NOMO-1 (cell line): ENCODE data around the gene ATP5ME.
"Not testable (repeated sequence)": the region's sequence is repeated elsewhere in the genome, so short reads cannot be mapped to it uniquely, and the experiment has no call there.

Experiments
- DNase-seq, 2 experiments: peaks; one replicate each; lab custom pipeline; 2025; ENCODE audit not compliant: unreplicated experiment in 2 of 2; lab: John Stamatoyannopoulos, UW

Gene ATP5ME

DNA sequence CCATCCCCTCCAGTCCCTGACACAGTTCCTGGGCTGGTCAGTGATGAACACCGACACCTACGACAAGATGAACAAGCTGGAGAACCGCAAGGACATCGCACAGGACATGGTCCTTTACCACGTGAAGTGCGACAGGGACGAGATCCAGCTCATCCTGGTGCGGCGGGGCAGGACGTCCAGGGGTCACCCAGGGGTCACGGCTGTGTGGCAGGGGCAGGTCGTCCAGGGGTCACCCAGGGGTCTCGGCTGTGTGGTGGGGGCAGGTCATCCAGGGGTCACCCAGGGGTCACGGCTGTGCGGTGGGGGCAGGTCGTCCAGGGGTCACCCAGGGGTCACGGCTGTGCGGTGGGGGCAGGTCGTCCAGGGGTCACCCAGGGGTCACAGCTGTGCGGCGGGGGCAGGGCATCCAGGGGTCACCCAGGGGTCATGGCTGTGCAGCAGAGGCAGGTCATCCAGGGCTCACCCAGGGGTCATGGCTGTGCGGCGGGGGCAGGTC, 16.7 kb downstream of the ATP5ME start:
- no peak for DNase-seq

DNA sequence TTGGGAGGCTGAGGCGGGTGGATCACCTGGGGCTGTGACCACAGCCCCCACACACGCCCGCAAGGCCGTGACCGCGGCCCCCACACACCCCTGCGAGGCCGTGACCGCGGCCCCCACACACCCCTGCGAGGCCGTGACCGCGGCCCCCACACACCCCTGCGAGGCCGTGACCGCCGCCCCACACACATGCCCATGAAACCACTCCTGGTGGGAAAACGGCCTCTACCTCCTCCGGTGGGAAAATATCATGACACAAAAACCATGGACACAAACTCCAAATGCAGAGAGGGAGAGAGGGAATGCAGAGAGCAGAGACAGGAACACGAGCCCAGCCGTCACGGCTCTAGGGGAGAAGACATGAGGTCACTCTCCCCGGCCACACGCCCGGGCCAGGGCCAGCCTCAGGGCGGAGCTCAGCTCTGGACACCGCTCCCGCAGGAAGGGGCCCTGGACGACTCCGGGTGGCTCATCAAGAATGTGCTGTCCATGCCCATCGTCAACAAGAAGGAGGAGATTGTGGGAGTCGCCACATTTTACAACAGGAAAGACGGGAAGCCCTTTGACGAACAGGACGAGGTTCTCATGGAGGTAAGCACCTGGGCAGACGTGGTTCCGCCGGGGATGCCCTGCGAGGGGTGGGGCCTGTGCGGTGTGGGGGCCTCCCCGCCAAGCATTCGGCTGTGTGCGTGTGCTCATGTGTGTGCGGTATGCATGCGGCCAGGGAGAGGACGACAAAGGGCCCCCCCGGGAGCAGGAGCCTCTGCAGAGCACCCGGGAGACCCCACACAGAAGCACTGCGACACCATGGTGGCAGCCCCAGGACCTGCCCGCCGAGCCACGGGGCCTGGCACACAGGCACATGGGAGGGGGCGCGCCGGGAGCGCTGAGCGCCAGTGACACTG, 17.4 kb downstream of the ATP5ME start:
- DNase-seq, result no peak

DNA sequence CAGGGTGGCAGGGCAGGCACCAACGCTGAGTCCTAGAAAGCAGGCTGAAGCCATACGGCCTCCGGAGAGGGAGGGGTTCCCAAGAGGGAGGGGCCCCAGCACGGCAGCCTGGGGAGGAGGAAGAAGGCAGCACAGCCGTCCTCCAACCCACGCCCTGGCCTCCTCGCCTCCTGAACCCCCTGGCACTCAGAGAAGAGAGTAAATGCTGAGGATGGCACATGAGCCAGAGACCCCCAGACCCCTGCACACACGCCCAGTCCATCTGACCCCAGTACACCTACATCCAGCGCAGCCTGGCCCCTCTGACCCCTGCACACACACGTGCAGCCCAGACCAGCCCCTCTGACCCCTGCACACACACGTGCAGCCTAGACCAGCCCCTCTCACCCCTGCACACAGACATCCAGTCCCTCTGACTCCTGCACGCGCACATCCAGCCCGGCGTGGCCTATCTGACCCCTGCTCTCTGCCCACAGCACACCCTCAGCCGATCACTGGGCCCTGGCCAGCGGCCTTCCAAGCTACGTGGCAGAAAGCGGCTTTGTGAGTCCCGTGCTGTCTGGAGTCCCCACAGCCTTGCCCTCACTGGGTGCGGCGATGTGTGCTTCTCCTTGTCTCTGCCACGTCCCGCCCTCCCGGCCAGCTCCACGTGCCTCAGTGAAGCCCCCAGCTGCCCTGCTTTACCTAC, 18.5 kb downstream of the ATP5ME start:
- DNase-seq, result no peak

DNA sequence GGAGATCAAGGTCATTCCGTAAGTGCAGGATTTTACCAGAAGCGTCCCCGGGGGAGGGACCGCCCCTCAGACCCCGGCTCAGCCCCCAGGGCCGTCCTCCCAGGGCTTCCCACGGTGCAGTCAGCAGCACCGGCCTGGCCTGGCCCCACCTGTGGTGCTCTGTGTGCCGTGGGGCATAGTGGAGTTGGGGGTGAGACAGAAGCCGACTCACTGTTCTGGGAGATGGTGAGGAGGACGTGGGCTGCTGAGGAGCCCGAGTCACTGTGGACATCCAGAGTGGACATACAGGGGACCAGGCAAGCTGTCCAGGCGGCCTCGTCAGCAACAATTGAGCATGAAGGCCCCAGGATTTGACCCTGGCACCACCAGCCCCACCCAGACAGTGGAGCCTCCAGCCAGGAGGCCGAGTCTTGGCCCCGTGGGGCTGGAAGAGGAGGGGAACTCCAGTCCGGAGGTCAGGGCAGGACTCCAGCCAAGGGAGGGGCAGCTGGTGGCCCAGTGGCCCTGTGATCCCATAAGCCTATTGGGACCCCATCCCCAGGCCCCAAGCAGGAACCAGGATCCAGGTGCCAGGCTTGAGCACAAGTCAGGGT, 19.1 kb downstream of the ATP5ME start:
- no peak for DNase-seq

DNA sequence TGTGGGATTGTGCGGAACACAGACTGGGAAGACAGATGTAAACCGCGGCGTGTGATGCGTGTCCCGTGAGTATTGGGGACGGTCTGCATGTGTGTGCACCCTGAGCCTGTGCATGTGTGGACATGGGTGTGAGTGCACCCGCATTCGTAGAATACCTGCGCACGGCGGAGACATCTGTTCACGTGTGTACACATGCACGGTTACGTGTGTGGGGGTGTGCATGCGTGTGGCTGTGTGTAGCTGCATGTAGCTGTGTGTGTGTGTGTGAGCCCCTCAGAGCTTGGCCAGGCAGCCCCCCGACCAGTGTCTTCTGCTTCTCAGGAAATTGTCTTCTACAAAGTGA, 19.6 kb downstream of the ATP5ME start:
- DNase-seq, result no peak

DNA sequence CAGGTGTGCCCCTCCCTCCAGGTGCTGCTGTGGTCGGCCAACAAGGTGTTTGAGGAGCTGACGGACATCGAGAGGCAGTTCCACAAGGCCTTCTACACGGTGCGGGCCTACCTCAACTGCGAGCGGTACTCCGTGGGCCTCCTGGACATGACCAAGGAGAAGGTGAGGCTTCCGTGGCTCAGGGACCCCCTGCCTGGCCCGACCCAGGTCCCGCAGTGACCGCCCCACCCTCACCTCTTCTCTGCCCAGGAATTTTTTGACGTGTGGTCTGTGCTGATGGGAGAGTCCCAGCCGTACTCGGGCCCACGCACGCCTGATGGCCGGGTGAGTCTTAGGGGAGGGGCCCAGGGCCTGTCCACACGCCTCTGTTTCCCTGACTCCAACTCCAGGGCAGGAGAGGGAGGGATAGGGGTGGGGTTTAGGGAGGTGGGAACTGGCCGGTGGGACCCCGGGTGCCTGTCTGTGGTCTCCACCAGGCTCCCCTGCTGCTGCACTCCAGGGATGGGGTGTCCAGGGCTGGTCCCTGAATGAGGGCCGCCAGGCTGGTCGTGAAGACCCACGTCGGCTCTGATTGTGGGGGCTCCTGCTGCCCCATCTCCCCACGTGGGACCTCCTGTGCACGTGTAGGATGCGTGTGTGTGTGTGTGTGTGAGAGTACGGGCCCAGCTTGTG, 20.1 kb downstream of the ATP5ME start:
- no peak for DNase-seq

DNA sequence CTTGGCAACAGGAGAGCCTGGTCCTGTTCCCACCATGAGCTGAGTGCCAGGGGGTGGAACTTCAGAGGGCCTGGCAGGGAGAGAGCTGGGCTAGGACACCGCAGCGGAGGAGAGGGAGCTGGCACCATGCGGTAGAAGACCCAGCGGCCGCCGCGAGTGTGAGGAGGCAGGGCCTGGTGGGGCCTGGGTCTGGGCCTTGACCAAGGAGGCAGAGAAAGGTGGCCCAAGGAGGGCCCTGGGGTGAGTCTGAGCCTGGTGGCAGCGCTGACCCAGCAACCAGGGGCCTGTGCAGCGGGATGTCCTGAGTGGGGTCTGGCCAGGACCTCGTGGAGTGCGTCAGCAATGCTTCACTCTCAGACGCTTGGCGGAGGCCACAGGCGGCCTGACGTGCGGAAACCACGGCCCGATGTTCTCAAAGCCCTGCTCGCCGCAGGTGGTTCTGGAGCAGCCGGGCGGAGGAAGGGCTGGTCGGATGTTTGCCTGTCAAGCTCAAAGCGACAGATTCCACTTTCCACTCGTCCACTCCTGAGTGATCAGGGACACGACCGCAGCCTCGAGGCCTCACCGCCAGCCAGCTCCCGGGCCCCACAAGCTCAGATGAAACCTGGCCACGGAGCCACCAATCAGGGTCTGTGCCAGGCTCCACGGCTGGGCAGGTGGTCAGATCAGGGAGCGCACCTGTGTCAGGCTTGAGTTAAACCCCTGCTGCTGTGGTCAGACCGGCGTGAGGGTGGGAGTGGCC, 20.8 kb downstream of the ATP5ME start:
- no peak for DNase-seq

DNA sequence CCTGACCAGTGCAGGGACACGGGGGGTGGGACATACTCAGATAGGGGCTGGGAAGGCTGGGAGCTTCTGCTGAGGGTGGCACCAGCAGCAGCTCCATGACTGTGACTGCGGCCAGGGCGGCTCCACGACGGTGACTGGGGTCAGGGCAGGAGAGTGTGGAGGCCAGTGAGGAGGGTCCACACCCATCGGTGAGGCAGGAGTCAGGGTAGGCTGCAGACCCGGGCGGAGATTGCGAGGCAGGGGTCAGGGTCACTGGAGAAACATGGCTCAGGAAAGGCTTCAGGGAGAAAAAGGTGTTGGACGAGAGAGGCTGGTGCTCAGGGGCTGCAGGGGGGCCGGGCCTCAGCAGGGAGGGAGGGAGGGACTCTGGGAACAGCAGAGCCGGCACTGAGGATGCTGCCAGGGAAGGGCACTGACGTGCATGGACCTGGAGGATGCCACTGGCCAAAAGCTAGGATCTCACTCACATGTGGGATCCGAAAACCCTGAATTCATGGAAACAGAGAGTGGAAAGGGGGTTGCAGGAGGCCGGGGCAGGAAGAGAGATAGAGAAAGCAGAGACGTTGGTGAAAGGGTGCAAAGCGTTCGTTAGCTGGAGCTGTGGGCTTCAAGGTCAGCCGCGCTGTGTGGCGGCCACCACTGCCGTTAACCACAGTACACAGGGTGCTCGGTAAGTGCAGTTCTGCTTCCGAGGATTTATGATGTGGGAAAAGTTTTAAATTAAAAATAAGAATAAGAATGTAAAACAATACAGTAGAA, 22.0 kb downstream of the ATP5ME start:
- no peak for DNase-seq

DNA sequence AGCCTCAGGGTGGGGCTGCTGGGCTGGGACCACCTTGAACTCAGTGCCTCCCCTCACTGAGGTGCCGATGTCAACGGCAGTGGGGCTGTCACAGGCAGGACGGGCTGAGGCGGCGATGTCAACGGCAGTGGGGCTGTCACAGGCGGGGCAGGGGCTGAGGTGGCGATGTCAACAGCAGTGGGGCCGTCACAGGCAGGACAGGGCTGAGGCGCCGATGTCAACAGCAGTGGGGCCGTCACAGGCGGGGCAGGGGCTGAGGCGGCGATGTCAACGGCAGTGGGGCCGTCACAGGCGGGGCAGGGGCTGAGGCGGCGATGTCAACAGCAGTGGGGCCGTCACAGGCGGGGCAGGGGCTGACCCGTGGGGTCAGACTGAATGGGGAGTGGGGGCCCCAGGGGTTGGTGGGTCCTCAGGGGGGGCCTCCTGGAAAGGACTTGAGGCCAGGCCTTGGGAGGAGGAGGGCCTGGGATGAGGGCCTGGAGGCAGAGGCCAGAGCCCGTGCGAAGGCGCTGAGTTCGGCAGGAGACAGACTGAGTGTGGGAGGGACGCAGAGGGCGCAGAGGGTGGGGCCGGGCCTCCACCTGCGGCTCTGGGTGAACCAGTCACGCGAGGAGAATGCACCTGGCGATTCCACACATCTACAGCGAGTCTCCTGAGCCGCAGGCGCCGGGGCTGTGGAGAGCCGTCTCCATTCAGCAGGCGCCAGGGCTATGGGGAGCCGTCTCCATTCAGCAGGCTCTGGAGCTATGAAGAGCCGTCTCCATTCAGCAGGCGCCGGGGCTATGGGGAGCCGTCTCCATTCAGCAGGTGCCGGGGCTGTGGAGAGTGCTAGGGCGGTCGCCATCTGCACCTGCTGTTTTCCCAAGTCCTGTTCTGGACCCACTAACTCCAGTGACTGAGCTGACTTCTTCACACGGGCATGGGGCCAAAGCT, 22.9 kb downstream of the ATP5ME start:
- DNase-seq, result no peak

DNA sequence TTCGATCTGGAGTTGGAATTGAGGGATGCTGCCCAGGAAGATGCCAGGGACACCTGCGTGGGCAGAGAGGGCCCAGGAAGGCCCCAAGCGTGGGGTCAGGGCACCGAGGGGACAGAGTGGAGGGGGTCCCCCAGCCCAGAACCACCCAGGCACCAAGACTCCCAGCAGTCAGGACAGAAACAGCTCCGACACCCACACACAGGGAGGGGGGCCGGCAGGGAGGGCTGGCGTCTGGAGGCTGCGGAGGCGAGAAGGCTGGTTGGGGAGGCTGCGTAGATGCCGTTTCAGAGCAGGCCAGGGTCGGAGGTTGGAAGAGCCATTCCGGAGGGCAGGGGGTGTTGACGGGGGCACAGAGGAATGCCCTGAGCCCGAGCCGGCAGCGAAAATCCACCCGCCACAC, 23.6 kb downstream of the ATP5ME start:
- no peak for DNase-seq

DNA sequence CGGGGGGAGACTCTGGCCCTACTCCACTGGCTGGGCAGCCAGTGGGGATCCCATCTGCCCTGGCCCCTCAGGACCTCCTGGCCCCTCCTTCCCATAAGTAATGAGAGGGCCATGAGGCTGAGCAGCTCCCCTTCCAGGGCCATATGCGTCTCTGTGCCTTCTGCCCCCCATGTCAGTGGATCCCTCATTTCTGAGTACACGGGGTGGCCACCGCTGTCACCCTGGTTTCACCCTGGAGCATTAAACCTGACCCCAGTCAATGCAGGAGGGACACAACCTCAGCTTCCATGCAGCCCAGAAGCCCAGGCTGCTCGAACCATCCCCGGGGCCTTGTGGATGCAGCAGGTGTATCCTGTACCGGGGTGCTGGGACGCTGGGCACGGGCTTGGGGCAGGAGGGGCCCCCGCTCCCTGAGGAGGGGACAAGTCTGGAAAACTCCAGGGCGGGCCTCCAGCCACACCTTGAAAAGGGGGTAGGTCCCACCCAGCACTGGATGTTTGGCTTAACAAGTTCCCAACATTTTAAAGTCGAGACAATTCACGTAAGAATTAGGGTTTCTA, 24.2 kb downstream of the ATP5ME start:
- DNase-seq, result no peak

DNA sequence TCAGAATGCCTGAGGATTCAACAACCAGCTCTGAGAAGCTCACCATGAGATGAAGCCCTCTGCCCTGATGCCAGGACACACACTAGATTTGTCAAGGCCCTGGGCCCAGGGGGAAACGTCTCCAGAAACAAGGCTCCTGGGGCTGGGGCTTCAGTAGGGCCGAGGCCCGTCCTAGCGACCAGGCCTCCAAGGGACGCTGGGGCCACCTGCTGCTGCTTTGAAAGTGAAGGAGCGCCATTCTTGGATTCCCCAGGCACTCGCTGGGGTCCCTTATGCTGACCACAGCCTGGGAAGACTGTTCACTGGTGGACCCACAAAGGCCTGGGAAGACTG, 24.8 kb downstream of the ATP5ME start:
- no peak for DNase-seq

DNA sequence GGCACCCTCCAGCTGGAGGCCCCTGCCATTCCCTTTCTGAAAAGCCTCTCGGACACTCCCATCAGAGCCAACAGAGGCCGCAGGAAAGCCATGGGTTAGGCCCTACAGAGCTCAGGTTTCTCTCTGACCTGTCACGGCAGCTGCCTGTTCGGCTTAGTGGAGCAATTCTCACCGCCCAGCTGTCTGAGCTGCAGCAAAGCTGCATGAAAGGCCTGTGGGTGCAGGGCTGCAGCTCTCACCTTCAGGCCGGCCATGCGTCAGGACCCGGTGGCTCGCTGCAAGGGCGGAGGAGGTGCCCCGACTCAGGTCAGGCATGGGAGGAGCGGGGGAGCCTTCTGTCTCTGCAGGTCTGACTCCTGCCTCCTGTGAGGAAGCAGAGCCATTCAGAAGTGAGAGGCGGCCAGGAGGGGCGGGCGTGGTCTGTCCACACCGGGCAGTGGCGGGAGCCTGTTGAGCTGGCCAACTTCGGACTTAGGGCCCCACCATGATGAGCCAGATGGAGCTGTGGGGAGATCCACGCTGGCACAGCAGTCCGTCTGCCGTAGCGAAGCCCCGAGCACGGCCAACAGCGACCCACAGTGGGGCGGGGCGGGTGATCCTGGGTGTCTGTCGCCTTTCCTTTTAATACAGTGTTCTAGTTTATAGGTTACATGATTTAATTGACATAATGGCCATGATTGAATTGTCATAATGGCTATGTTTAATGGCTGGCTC, 25.3 kb downstream of the ATP5ME start:
- DNase-seq, result no peak

DNA sequence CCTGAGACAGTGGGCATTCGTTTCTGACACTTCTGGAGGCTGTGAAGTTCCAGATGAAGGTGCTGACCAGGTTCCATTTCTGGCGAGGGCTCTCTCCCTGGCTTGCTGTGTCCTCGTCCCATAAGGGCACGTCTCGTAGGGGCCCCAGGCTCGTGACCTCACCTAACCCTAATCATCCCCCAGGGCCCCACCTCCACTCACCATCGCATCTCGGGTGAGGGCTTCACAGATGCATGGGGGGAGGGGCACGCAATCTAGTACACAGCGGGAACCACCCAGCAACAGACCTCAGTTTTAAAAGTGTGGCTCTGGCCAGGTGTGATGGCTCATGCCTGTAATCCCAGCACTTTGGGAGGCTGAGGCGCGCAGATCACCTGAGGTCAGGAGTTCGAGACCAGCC, 26.6 kb downstream of the ATP5ME start:
- no peak for DNase-seq

DNA sequence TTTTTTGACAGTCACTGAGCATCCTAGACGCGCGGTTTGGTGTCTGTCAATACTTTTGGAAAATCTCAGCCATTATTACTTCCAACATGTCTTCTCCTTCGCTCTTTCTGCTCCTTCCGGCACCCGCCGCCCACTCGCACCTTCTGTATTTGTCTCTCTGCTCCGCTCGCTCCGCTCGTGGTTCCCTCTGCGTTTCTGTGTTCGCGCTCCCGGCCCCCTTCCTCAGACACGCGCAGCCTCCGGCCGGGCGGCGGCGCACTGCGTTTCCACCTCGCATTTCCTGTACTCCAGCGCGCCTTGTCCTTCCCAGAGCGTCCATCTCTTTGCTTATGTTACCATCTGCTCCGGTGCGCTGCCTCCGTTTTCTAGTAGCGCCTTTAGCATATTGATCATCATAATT, 27.6 kb downstream of the ATP5ME start:
- no peak for DNase-seq

DNA sequence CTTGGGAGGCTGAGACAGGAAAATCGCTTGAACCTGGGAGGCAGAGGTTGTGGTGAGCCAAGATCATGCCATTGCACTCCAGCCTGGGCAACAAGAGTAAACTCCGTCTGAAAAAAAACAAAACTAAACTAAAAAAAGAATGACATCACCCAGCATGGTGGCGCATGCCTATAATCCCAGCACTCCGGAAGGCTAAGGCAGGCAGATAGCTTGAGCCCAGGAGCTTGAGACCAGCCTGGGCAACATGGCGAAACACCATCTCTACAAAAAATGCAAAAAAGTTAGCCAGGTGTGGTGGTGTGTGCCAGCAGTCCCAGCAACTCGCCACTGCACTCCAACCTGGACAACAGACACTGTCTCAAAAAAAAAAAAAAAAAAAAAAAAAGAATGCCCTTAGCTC, 31.7 kb downstream of the ATP5ME start:
- not testable (repeated sequence) for DNase-seq

DNA sequence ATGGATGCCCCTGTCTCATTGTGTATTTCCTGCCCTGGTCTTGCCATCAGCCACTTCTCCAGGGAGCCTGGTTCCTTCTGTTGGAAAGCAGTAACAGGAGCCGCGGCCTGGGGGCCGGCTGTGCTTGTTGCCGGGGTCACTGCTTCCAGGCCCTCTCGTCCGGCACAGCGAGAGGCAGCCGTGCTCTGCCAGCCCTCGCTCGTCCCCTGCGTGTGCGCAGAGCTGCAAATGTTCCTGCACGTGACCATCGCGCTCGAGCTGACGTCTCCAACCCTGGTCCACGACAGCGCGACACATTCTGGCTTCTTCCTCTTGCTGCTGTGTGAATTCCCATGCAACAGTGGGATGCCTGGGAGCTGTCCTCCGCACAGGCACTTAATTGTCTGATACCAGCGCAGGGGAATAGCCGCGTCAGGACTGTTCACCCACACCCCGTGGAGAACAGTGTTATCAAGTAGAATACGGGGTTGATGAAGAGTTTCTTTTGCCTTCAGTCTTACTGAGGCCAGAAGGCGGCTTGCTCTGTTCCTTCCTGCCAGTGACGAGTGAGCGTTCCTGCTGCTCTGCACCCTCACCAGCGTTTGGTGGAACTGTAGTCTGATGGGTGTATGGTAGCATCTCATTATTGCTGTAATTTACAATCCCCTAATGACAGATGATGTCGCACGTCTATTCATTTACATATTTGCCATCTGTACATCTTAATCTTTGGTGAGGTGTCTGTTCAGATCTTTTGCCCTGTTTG, 36.4 kb downstream of the ATP5ME start:
- DNase-seq, result no peak
